ENCODE results near the gene ARL17A. TPM values are rescaled to one million over a fixed set of nuclear protein-coding genes. Genes with fewer than 3 reads are reported as not detected.
"Not testable (repeated sequence)": the region's sequence is repeated elsewhere in the genome, so short reads cannot be mapped to it uniquely, and the experiment has no call there.

ARL17A gene
- total RNA-seq, 3 donors from 2014 or later = 22.5 to 29.0 (median 24.1) TPM

DNA sequence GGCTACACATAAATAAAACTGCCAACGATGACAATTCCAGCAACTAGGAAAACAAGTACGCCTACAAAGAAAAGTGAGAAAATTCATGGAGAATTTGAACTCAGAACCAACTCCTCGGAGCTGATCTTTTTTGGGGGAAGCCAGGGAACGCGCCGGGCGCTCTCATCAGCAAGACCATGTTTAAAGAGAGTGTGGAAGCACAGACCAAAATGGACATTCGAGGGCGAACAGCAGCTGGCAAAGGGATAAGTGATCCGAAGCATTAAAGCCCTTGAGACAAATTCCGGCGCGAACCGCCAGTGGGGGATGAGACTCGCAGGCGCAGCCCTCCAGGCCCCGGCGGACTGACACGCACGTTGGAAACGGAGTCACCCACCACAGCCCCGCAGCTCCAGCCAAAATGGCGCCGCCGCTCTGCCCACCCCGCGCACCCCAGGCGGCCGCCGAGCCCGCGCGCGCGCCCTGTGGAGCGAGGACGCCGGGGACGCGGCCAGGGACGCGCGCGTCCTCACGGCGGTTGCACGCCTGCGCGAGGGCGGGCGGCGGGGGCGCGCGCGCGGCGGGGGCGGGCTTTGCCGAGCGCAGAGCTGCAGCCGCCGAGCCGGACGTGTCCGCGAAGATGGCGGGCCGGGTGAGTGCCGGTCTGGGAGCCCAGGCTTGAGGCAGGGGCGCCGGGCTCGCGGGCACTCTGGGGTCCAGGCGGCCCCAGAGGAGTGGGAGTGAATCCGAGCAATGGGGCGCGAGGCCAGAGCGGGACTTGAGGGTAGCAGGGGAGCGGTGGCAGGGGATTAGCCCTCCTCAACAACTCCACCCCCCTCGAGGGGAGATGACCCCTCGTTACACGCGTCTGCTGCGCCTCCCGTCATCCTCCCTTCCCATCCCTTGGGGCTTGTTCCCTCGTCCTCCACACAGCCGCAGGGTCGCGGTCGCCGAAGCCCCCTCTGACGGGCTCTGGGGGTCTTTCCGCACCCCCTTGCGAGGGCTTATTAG, 11.0 kb upstream of the ARL17A start, which contains the start of gene NSF:
NSF (plus strand) TSS at position 513 of the 990 bp plus-strand sequence; CDS start at position 620, 107 bp downstream.
- ATAC-seq = peak; percentile 98
- H3K9me3 ChIP-seq; H3K4me3 ChIP-seq; DNase-seq; H3K4me1 ChIP-seq (ENCODE audit: low read depth); intact Hi-C loops (cut with DNase I, micrococcal nuclease); H3K36me3 ChIP-seq (ENCODE audit: low read depth): not testable (repeated sequence)

DNA sequence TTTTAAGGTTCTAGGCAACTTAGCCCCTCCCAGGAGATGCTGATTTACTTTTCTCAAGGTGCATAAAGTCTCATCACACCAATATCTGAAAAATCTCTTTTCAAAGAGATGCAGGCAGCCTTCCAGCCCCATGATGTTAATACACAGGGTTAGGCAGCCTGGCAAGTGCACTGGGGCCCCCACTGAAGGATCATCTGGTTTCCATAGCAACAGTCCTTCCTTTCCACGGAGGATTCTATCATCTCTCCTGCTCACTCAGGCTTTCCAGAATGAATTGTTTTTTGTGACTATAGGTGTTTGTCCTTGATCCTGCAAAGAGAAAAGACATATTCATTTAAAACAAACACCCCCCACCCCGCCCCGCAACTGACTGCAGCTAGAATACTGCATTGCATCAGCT, 6.0 kb upstream of the ARL17A start:
- not testable (repeated sequence) for ATAC-seq, H3K9me3 ChIP-seq

DNA sequence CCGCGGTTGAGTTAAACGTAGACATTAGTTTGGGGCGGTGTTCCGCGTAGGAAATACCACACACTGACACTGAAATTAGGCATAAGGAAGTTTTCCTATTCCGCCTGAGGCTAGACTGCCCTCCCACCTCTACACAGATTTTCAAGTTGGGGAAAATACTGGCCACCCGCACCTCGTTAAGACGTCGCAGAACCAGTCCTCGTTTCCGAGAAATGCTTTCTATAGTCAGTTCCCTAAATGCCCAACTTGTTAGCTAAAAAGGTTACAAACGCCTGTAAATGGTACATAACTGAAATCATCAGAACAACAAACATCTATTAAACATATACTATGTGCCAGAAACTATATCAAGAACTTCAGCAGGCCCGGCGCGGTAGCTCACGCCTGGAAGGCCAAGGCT, 591 bp upstream of the ARL17A start:
- H3K4me3 ChIP-seq; intact Hi-C loops (cut with DNase I, micrococcal nuclease); H3K36me3 ChIP-seq (ENCODE audit: low read depth); ATAC-seq; H3K9me3 ChIP-seq; H3K4me1 ChIP-seq (ENCODE audit: low read depth): not testable (repeated sequence)
- DNase-seq = peak in 1 of 3 donors; percentile 9

More for the DNA sequence above, 6.0 kb upstream of the ARL17A start:
- H3K36me3 ChIP-seq (ENCODE audit: low read depth); DNase-seq; H3K4me1 ChIP-seq (ENCODE audit: low read depth); intact Hi-C loops (cut with DNase I, micrococcal nuclease); H3K4me3 ChIP-seq: not testable (repeated sequence)

DNA sequence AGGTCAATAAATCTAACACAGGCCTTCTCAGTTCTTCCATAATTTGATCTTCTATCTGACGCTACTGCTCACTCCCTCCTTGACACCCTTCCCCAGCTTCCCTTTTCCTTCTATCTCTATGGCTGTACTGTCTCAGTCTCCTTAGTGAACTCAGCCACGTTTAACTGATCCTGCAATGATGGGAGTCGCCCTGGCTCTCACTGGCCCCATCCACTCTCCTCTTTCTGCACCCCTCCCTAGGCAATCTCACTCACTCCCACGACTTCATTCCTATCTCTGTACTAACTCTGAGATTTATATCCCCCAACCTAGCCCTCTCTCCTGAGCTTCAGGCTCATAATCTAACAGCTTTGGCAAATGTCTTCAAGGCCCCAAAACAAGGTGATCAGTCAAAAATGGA, 7.7 kb downstream of the ARL17A start:
- H3K9me3 ChIP-seq; H3K4me1 ChIP-seq (ENCODE audit: low read depth); H3K36me3 ChIP-seq (ENCODE audit: low read depth); H3K4me3 ChIP-seq; intact Hi-C loops (cut with DNase I, micrococcal nuclease); DNase-seq; ATAC-seq: not testable (repeated sequence)

- ATAC-seq; H3K9me3 ChIP-seq; intact Hi-C loops (cut with DNase I, micrococcal nuclease); H3K4me1 ChIP-seq (ENCODE audit: low read depth); DNase-seq; H3K4me3 ChIP-seq; H3K36me3 ChIP-seq (ENCODE audit: low read depth): not testable (repeated sequence)
These were observed 12.5 kb downstream of the ARL17A start for GRCh38 chr17:46566980-46567379.

DNA sequence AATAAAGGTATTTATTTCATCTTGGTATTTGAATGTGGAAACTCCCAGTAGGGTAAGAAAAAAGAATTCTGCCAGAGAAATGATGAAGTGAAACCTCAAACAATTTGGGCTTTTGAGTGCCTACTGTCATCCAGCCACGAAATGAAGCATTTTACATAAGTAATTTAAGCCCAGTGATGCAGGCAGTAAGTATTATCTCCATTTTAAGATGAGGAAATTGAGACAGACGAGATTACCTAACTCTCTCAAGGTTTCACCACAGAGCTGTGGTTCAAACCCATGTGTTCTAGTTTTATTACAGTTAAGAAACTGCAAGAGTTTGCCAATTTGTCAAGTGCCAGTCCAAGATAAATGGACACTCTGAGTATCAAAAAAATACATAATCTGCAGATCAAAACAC, 13.2 kb downstream of the ARL17A start:
- H3K4me3 ChIP-seq; DNase-seq; H3K9me3 ChIP-seq; intact Hi-C loops (cut with DNase I, micrococcal nuclease); H3K36me3 ChIP-seq (ENCODE audit: low read depth); H3K4me1 ChIP-seq (ENCODE audit: low read depth): not testable (repeated sequence)
- ATAC-seq = peak; percentile 49

- H3K4me1 ChIP-seq (ENCODE audit: low read depth); H3K9me3 ChIP-seq; H3K36me3 ChIP-seq (ENCODE audit: low read depth); H3K4me3 ChIP-seq; DNase-seq; intact Hi-C loops (cut with DNase I, micrococcal nuclease): not testable (repeated sequence)
- peak; percentile 62 for ATAC-seq
These were observed 19.4 kb downstream of the ARL17A start for GRCh38 chr17:46560048-46560447.

GRCh38 chr17:46559155-46559554, 20.3 kb downstream of the ARL17A start:
- intact Hi-C loops (cut with DNase I, micrococcal nuclease); H3K36me3 ChIP-seq (ENCODE audit: low read depth); H3K4me3 ChIP-seq; H3K4me1 ChIP-seq (ENCODE audit: low read depth); DNase-seq; H3K9me3 ChIP-seq: not testable (repeated sequence)
- ATAC-seq = peak; percentile 50

- H3K9me3 ChIP-seq; H3K4me3 ChIP-seq; H3K36me3 ChIP-seq (ENCODE audit: low read depth); H3K4me1 ChIP-seq (ENCODE audit: low read depth); intact Hi-C loops (cut with DNase I, micrococcal nuclease); ATAC-seq: not testable (repeated sequence)
- DNase-seq = peak in 1 of 3 donors; percentile 18
These were observed 30.9 kb downstream of the ARL17A start for GRCh38 chr17:46548607-46549006.

DNA sequence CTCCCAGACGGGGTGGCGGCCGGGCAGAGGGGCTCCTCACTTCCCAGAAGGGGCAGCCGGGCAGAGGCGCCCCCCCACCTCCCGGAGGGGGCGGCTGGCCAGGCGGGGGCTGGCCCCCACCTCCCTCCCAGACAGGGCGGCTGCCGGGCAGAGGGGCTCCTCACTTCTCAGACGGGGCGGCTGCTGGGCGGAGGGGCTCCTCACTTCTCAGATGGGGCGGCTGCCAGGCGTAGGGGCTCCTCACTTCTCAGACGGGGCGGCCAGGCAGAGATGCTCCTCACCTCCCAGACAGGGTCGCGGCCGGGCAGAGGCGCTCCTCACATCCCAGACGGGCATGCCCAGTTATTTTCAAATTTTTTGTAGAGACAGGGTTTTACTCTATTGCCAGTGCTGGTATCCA, 44.8 kb downstream of the ARL17A start:
- H3K4me1 ChIP-seq (ENCODE audit: low read depth); H3K9me3 ChIP-seq; intact Hi-C loops (cut with DNase I, micrococcal nuclease); ATAC-seq; H3K36me3 ChIP-seq (ENCODE audit: low read depth); H3K4me3 ChIP-seq: not testable (repeated sequence)
- DNase-seq = peak in 1 of 3 donors; percentile 44

DNA sequence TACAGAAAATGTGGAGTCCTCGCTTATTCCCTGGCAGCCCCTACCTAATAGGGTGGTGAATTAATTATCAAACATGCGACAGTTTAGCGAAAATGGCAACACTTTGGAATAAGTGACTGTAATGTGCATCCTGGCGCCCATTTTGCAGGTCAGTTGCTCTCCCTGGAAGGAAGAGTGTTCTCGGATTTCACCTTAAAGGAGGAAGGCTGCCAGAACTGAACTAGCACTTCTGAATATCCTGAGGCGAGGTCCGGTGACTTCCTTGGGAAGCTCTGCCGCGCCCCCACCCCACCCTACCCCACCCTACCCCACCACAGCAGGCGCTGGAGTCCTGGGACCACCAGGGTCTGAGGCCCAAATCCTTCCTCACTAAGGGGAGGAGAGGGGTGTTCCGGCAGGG, 67.3 kb downstream of the ARL17A start, which contains the start of gene LRRC37A2:
LRRC37A2 (plus strand) TSS at position 301 of the 400 bp plus-strand sequence. CDS start 245 bp downstream, outside the sequence.
- intact Hi-C loops (cut with DNase I, micrococcal nuclease); H3K9me3 ChIP-seq; H3K36me3 ChIP-seq (ENCODE audit: low read depth); ATAC-seq; H3K4me1 ChIP-seq (ENCODE audit: low read depth); DNase-seq; H3K4me3 ChIP-seq: not testable (repeated sequence)

DNA sequence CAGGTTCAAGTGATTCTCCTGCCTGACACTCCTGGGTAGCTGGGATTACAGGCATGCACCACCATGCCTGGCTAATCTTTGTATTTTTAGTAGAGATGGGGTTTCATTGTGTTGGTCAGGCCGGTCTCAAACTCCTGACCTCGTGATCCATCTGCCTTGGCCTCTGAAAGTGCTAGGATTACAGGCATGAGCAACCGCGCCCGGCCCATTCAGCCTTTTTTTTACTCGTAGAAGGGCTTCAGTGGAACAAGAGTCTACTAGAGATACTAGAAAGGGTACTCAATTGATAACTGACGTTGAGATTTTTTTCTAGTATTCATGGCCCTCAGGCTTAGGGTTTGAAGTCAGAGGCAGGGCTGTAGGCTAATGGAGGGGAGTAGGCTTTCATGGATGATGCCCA, 73.6 kb downstream of the ARL17A start:
- H3K36me3 ChIP-seq (ENCODE audit: low read depth); H3K9me3 ChIP-seq; ATAC-seq; intact Hi-C loops (cut with DNase I, micrococcal nuclease); H3K4me3 ChIP-seq; H3K4me1 ChIP-seq (ENCODE audit: low read depth): not testable (repeated sequence)
- peak in 1 of 3 donors; percentile 25 for DNase-seq

- ATAC-seq; H3K4me1 ChIP-seq (ENCODE audit: low read depth); DNase-seq; intact Hi-C loops (cut with DNase I, micrococcal nuclease); H3K9me3 ChIP-seq; H3K4me3 ChIP-seq; H3K36me3 ChIP-seq (ENCODE audit: low read depth): not testable (repeated sequence)
These were observed 79.9 kb downstream of the ARL17A start for GRCh38 chr17:46499437-46500139.

GRCh38 chr17:46492021-46492420, 87.5 kb downstream of the ARL17A start:
- H3K36me3 ChIP-seq (ENCODE audit: low read depth); H3K4me3 ChIP-seq; H3K9me3 ChIP-seq; intact Hi-C loops (cut with DNase I, micrococcal nuclease); ATAC-seq; H3K4me1 ChIP-seq (ENCODE audit: low read depth): not testable (repeated sequence)
- DNase-seq = peak in 2 of 3 donors; percentile 20 to 44

All from mucosa of descending colon (tissue), 3 donors.